IMR-90 (cell line): Measurements from ENCODE around the gene ANKRD9. TPM values are rescaled to one million over a fixed set of nuclear protein-coding genes. Genes with fewer than 3 reads are reported as not detected.

Experiments
- ATAC-seq: fragments of 200-7000 bp; cut with Tn5 transposase; 2 replicates; pipeline ENCODE4 v1.9.1; 2020; ENCODE audit warnings: low read depth, mild to moderate bottlenecking, moderate library complexity
- BruUV-seq: library from RNA; stranded (reverse); fragments of 400-500 nt; replicated peaks from 2 replicates; lab custom pipeline; 2021; lab: Mats Ljungman, UMichigan
- CTCF ChIA-PET: fragments of 300-600 bp; formaldehyde crosslinking; extraction: SDS; loops from one replicate; lab custom pipeline; 2021; ENCODE audit warnings: antibody characterized with exemption; lab: Yijun Ruan, JAX
- POLR2A ChIA-PET: fragments of 300-600 bp; sonication (Branson Sonifier 250); formaldehyde crosslinking; loops from one replicate; lab custom pipeline; 2022; ENCODE audit warnings: antibody characterized with exemption; ENCODE audit not compliant: unreplicated experiment; lab: Charles Lee
- DNase-seq: peaks from one replicate; pipeline ENCODE4 v3.0.0; 2013
- H2AFZ ChIP-seq: replicated peaks from 2 replicates; pipeline ENCODE3; 2013; ENCODE audit warnings: low read length, mild to moderate bottlenecking; ENCODE audit not compliant: poor library complexity
- H2AK5ac ChIP-seq: 2 replicates; pipeline ENCODE4 v1.6.1; 2013; ENCODE audit warnings: low read depth, low read length, inconsistent platforms
- H2AK9ac ChIP-seq: replicated peaks from 2 replicates; pipeline ENCODE3; 2013; ENCODE audit warnings: mild to moderate bottlenecking, low read depth, low read length, moderate library complexity; ENCODE audit not compliant: poor library complexity
- H2BK120ac ChIP-seq: 2 replicates; pipeline ENCODE4 v1.6.1; 2013; ENCODE audit warnings: low read depth, low read length, inconsistent platforms
- H2BK15ac ChIP-seq: 3 replicates; pipeline ENCODE4 v1.6.1; 2013; ENCODE audit warnings: low read depth, low read length, inconsistent platforms
- H2BK20ac ChIP-seq: 2 replicates; pipeline ENCODE4 v1.6.1; 2013; ENCODE audit warnings: low read depth, mild to moderate bottlenecking, inconsistent platforms, low read length, moderate library complexity
- H2BK5ac ChIP-seq: 2 replicates; pipeline ENCODE4 v1.6.1; 2013; ENCODE audit warnings: mild to moderate bottlenecking, low read depth, low read length, inconsistent platforms; ENCODE audit not compliant: poor library complexity, severe bottlenecking
- H3K14ac ChIP-seq: replicated peaks from 2 replicates; pipeline ENCODE4 v1.6.1; 2013; ENCODE audit warnings: low read depth, low read length, inconsistent platforms
- H3K18ac ChIP-seq: 2 replicates; pipeline ENCODE4 v1.6.1; 2013; ENCODE audit warnings: low read depth, low read length, control low read depth
- H3K23ac ChIP-seq: 2 replicates; pipeline ENCODE4 v1.6.1; 2013; ENCODE audit warnings: low read depth, low read length, inconsistent platforms
- H3K27ac ChIP-seq: 2 replicates; pipeline ENCODE4 v1.5.1; 2013; ENCODE audit warnings: mild to moderate bottlenecking, control low read depth, low read length; ENCODE audit not compliant: insufficient read depth
- H3K27me3 ChIP-seq: 2 replicates; pipeline ENCODE4 v1.6.1; 2013; ENCODE audit warnings: low read length; ENCODE audit not compliant: control insufficient read depth, insufficient read depth
- H3K36me3 ChIP-seq: 2 replicates; pipeline ENCODE4 v1.6.1; 2013; ENCODE audit warnings: low read length, mixed read lengths; ENCODE audit not compliant: control insufficient read depth, insufficient read depth
- H3K4ac ChIP-seq: 2 replicates; pipeline ENCODE4 v1.6.1; 2013; ENCODE audit warnings: low read depth, low read length, inconsistent platforms
- H3K4me1 ChIP-seq: 2 replicates; pipeline ENCODE4 v1.6.1; 2013; ENCODE audit warnings: low read length, mixed read lengths; ENCODE audit not compliant: control insufficient read depth, insufficient read depth
- H3K4me2 ChIP-seq: 2 replicates; pipeline ENCODE4 v1.6.1; 2013; ENCODE audit warnings: low read depth, mild to moderate bottlenecking, control low read depth, low read length, moderate library complexity
- H3K4me3 ChIP-seq: 2 replicates; pipeline ENCODE4 v1.5.1; 2013; ENCODE audit warnings: low read depth, mild to moderate bottlenecking, control low read depth, low read length, moderate library complexity; ENCODE audit not compliant: insufficient read depth
- H3K56ac ChIP-seq: 2 replicates; pipeline ENCODE4 v1.6.1; 2013; ENCODE audit warnings: low read length, inconsistent platforms; ENCODE audit not compliant: insufficient read depth; ENCODE audit errors: extremely low read depth
- H3K79me1 ChIP-seq, 2 experiments: 2 replicates each; pipeline ENCODE4 v1.6.1; 2013; ENCODE audit warnings: low read length in 2 of 2, inconsistent platforms in 1 of 2, low read depth in 1 of 2
- H3K9ac ChIP-seq: 2 replicates; pipeline ENCODE4 v1.6.1; 2013; ENCODE audit warnings: low read depth, low read length, control low read depth
- H3K9me1 ChIP-seq: 2 replicates; pipeline ENCODE4 v1.6.1; 2013; ENCODE audit warnings: low read length, inconsistent platforms; ENCODE audit not compliant: insufficient read depth
- H3K9me3 ChIP-seq: 2 replicates; pipeline ENCODE4 v1.6.1; 2013; ENCODE audit warnings: low read length; ENCODE audit not compliant: control insufficient read depth, insufficient read depth
- H4K20me1 ChIP-seq: 2 replicates; pipeline ENCODE4 v1.6.1; 2013; ENCODE audit warnings: low read length, inconsistent platforms; ENCODE audit not compliant: insufficient read depth
- H4K5ac ChIP-seq: 2 replicates; pipeline ENCODE4 v1.6.1; 2013; ENCODE audit warnings: mild to moderate bottlenecking, low read depth, low read length, control low read depth
- H4K8ac ChIP-seq, 2 experiments: 2 replicates each; pipeline ENCODE4 v1.6.1; 2013; ENCODE audit warnings: low read depth in 2 of 2, low read length in 2 of 2, control low read depth in 1 of 2, inconsistent platforms in 1 of 2
- H4K91ac ChIP-seq: 2 replicates; pipeline ENCODE4 v1.6.1; 2013; ENCODE audit warnings: low read depth, low read length, inconsistent platforms; ENCODE audit not compliant: insufficient read depth
- CEBPB ChIP-seq: IDR thresholded peaks from 2 replicates; pipeline ENCODE4 v1.6.1; 2012; ENCODE audit warnings: low read depth, low read length, improper control_type of control experiment
- CTCF ChIP-seq: conservative IDR thresholded peaks from 2 replicates; pipeline ENCODE4 v1.5.1; 2012; ENCODE audit warnings: mild to moderate bottlenecking, low read depth, low read length, improper control_type of control experiment
- FOS ChIP-seq: fragments of 150-350 bp; IDR thresholded peaks from 2 replicates; pipeline ENCODE4 v1.6.1; 2016; ENCODE audit warnings: low read depth, low read length
- POLR2A ChIP-seq: IDR thresholded peaks from 2 replicates; pipeline ENCODE4 v1.6.1; 2012; ENCODE audit warnings: mild to moderate bottlenecking, low read depth, low read length
- RCOR1 ChIP-seq: IDR thresholded peaks from 2 replicates; pipeline ENCODE4 v1.6.1; 2012; ENCODE audit warnings: mild to moderate bottlenecking, low read length, improper control_type of control experiment; ENCODE audit not compliant: insufficient replicate concordance
- SMC3 ChIP-seq: fragments of 150-350 bp; IDR thresholded peaks from 2 replicates; pipeline ENCODE4 v1.6.1; 2016; ENCODE audit warnings: low read depth, mild to moderate bottlenecking, antibody characterized with exemption, low read length, moderate library complexity
- USF2 ChIP-seq: fragments of 150-350 bp; IDR thresholded peaks from 2 replicates; pipeline ENCODE4 v1.6.1; 2017; ENCODE audit warnings: mild to moderate bottlenecking, antibody characterized with exemption, low read length, low read depth
- WGBS, 2 experiments: methylation state at CpG; one replicate each; pipeline versions ENCODE4 v1.1.5 to v1.1.7; 2013; ENCODE audit warnings: missing lambda C conversion rate in 2 of 2; ENCODE audit not compliant: insufficient read length in 1 of 2; ENCODE audit errors: extremely low coverage in 2 of 2; 5-methylcytosine and 5-hydroxymethylcytosine counted together
- dilution Hi-C: fragments of 300-500 bp; cut with HindIII; formaldehyde crosslinking; loops from one replicate; pipeline ENCODE4 v1.14.3; 2018; ENCODE audit warnings: low sequenced_read_pairs; ENCODE audit not compliant: unreplicated experiment
- in situ Hi-C: fragments of 300-500 bp; cut with MboI; formaldehyde crosslinking; loops from 3 replicates; pipeline ENCODE4 v1.14.3; 2019; ENCODE audit warnings: low sequenced_read_pairs, inconsistent platforms, mixed read lengths
- intact Hi-C: fragments of 100-400 bp; cut with micrococcal nuclease; formaldehyde crosslinking; loops from 2 replicates; pipeline ENCODE4 v1.10.0; 2022
- polyA plus RNA-seq, 3 experiments: library from polyadenylated mRNA; depleted of rRNA; stranded (reverse); fragments of >200 nt; gene quantifications; 2 replicates each; pipeline ENCODE4 v1.2.3, GENCODE V29; 2012; ENCODE audit warnings: low replicate concordance in 1 of 3
- total RNA-seq: library from RNA; depleted of rRNA; stranded (reverse); fragments of >200 nt; gene quantifications from 2 replicates; pipeline ENCODE4 v1.2.3, GENCODE V29; 2012

ANKRD9 gene
- total and polyA plus RNA-seq, 2 of the 4 experiments (the other 2 are of a cell fraction): 3.9 to 15.7 TPM

- no peak overlapping the region for H3K56ac ChIP-seq
- H2BK5ac ChIP-seq: no peak overlapping the region
- H3K9me1 ChIP-seq: peaks cover 6% of the 10 kb centered on the region; the same call in 1 of the 2 replicates
- no peak overlapping the region for H3K18ac ChIP-seq
- peaks cover 11 to 12% of the 10 kb centered on the region in 2 experiments for H3K79me1 ChIP-seq
- CTCF ChIA-PET: interaction anchor here (1.1 kb wide), 1 partner anchor 16 kb away, joined by 4 read pairs; no protein-coding TSS in a partner anchor
- H3K4me3 ChIP-seq: no peak overlapping the region
- BruUV-seq: no TSS peak
- peaks cover 12% of the 10 kb centered on the region for H3K36me3 ChIP-seq
- peak overlapping the region; percentile 87 for H2AK9ac ChIP-seq
- H4K8ac ChIP-seq: peak overlapping the region; percentile 10 to 83; a peak in 1 of 4 replicates
- in situ Hi-C loops: no loop called here
- peak overlapping the region; percentile 56; the same call in 1 of the 2 replicates for H2AK5ac ChIP-seq
- H3K27ac ChIP-seq: no peak overlapping the region; the same call in 1 of the 2 replicates
- H2AFZ ChIP-seq: peak overlapping the region; percentile 94
- dilution Hi-C loops: no loop called here
- intact Hi-C loops: no loop called here
- H3K14ac ChIP-seq: no peak overlapping the region
- no peak overlapping the region for H2BK15ac ChIP-seq
- no peaks in the 10 kb centered on the region for H4K20me1 ChIP-seq
- no peak overlapping the region for H2BK20ac ChIP-seq
- 0 out of 2 replicates have a peak overlapping the region, but pooled peaks have one; percentile 51 for H3K9ac ChIP-seq
- peak overlapping the region; percentile 56; the same call in 1 of the 2 replicates for H3K23ac ChIP-seq
- no peaks in the 10 kb centered on the region for H3K9me3 ChIP-seq
- no peak overlapping the region for H2BK120ac ChIP-seq
- H3K4me2 ChIP-seq: peak overlapping the region; percentile 84
- no peak overlapping the region for H4K91ac ChIP-seq
- H3K27me3 ChIP-seq: no peaks in the 10 kb centered on the region
- ATAC-seq: no peak
- H3K4ac ChIP-seq: peak overlapping the region; percentile 56; the same call in 1 of the 2 replicates
- H3K4me1 ChIP-seq: peaks cover 8% of the 10 kb centered on the region
- no peak for DNase-seq
- 100% methylated on average over 2 of the region's 14 CpGs; no CpG with 5 or more reads in 1 of the 2 experiments for WGBS, 2 experiments
- H4K5ac ChIP-seq: no peak overlapping the region
- TF ChIP-seq USF2: no peak
- TF ChIP-seq FOS: no peak
- no peak for TF ChIP-seq CTCF
- TF ChIP-seq SMC3: no peak
- no peak for TF ChIP-seq RCOR1
- TF ChIP-seq CEBPB: no peak
- TF ChIP-seq POLR2A: no peak
- POLR2A ChIA-PET: no interaction called here
These were observed 1.2 kb downstream of the ANKRD9 start for GRCh38 chr14:102508410-102508773.
